RWPE2 (cell line): ENCODE data around the gene SMCO3.

Experiments used
- ATAC-seq: fragments of 200-7000 bp; cut with Tn5 transposase; 3 replicates; pipeline ENCODE4 v1.9.1; 2021; ENCODE audit warnings: low read depth
- DNase-seq: peaks from one replicate; pipeline ENCODE4 v3.0.0-alpha.2; 2020; ENCODE audit warnings: low spot score
- H3K27ac ChIP-seq: fragments of 450-650 bp; 2 replicates; pipeline ENCODE4 v1.5.1; 2017; ENCODE audit warnings: mild to moderate bottlenecking; ENCODE audit not compliant: poor library complexity, severe bottlenecking
- H3K27me3 ChIP-seq: fragments of 250-450 bp; sonication (Bioruptor Pico); 2 replicates; pipeline ENCODE4 v1.5.1; 2021; ENCODE audit warnings: mild to moderate bottlenecking, moderate library complexity; ENCODE audit not compliant: insufficient read depth, poor library complexity, severe bottlenecking
- H3K36me3 ChIP-seq: fragments of 250-450 bp; sonication (Bioruptor Pico); 2 replicates; pipeline ENCODE4 v1.5.1; 2020; ENCODE audit warnings: low read depth, mild to moderate bottlenecking, moderate library complexity
- H3K4me1 ChIP-seq: fragments of 250-450 bp; sonication (Bioruptor Pico); 2 replicates; pipeline ENCODE4 v1.5.1; 2021; ENCODE audit warnings: mild to moderate bottlenecking, moderate library complexity; ENCODE audit not compliant: insufficient read depth, poor library complexity, severe bottlenecking
- H3K4me3 ChIP-seq: fragments of 250-450 bp; sonication (Bioruptor Pico); 2 replicates; pipeline ENCODE4 v1.5.1; 2021; ENCODE audit warnings: mild to moderate bottlenecking, moderate library complexity; ENCODE audit not compliant: severe bottlenecking
- H3K9me3 ChIP-seq: fragments of 250-450 bp; sonication (Bioruptor Pico); 2 replicates; pipeline ENCODE4 v1.5.1; 2021; ENCODE audit warnings: mild to moderate bottlenecking, moderate library complexity; ENCODE audit not compliant: severe bottlenecking
- TF ChIP-seq, protein P1 (sequence below): fragments of 450-650 bp; IDR thresholded peaks from one replicate; pipeline ENCODE4 v1.5.1; 2017; ENCODE audit warnings: mild to moderate bottlenecking, moderate library complexity; ENCODE audit not compliant: poor library complexity, severe bottlenecking

The SMCO3 gene

DNA sequence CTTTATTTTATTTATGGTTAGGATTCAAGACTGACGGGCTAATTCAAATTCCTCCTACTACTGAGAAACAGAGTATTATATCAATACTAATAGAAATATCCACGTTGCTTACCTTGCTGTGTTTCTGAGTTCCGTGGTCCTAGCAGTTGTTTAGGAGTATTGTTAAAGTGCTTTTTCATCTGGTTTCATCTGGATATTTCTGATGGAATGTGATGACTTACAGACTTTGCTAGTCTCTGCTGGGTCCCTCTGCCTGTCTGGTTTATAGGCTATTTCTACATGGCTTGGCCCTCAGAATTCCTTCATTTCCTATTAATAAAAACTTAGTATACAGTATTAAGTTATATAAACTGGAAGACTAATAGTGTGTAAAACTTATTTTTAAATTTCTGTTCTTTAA lies at the start of gene SMCO3:
Gene SMCO3, minus strand, starts transcription at position 169 of the 400 bp plus-strand sequence. CDS start 7,502 bp downstream, outside the sequence.
- no peaks in the 10 kb centered on the region for H3K36me3 ChIP-seq

GRCh38 chr12:14860490-14860889 lies 46.5 kb upstream of the SMCO3 start:
- TF ChIP-seq, protein P1, sequence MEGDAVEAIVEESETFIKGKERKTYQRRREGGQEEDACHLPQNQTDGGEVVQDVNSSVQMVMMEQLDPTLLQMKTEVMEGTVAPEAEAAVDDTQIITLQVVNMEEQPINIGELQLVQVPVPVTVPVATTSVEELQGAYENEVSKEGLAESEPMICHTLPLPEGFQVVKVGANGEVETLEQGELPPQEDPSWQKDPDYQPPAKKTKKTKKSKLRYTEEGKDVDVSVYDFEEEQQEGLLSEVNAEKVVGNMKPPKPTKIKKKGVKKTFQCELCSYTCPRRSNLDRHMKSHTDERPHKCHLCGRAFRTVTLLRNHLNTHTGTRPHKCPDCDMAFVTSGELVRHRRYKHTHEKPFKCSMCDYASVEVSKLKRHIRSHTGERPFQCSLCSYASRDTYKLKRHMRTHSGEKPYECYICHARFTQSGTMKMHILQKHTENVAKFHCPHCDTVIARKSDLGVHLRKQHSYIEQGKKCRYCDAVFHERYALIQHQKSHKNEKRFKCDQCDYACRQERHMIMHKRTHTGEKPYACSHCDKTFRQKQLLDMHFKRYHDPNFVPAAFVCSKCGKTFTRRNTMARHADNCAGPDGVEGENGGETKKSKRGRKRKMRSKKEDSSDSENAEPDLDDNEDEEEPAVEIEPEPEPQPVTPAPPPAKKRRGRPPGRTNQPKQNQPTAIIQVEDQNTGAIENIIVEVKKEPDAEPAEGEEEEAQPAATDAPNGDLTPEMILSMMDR, result no peak
- no peak overlapping the region for H3K27ac ChIP-seq
- H3K27me3 ChIP-seq, result no peaks in the 10 kb centered on the region
- ATAC-seq, result no peak
- H3K9me3 ChIP-seq, result no peaks in the 10 kb centered on the region
- H3K4me3 ChIP-seq, result no peak overlapping the region
- no peak for DNase-seq
- no peaks in the 10 kb centered on the region for H3K4me1 ChIP-seq
- H3K36me3 ChIP-seq, result no peaks in the 10 kb centered on the region

More for the DNA sequence above, at the start of gene SMCO3:
- Histone ChIP-seq H3K27ac (no peak within 1 kb of the TSS), H3K4me3 (no peak within 1 kb of the TSS), H3K27me3 (no peaks in the 10 kb centered on the region), H3K9me3 (no peaks in the 10 kb centered on the region), H3K4me1 (no peaks in the 10 kb centered on the region)
- ATAC-seq (no peak), DNase-seq (no peak)
- TF ChIP-seq, protein P1, result no peak

DNA sequence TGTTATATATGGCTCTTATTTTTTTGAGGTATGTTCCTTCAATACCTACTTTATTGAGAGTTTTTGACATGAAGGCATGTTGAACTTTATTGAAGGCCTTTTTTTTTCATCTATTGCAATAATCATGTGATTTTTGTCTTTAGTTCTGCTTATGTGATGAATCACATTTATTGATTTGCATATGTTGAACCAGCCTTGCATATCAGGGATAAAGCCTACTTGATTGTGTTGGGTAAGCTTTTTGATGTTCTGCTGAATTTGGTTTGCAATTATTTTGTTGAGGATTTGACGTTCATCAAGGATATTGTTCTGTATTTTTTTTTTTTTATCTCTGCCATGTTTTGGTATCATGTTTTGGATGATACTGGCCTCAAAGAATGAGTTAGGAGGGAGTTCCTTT lies 44.5 kb upstream of the SMCO3 start:
- ATAC-seq (no peak), DNase-seq (no peak)
- H3K4me3 ChIP-seq, result no peak overlapping the region
- no peaks in the 10 kb centered on the region for H3K9me3 ChIP-seq
- H3K27ac ChIP-seq, result no peak overlapping the region
- H3K4me1 ChIP-seq, result no peaks in the 10 kb centered on the region
- H3K36me3 ChIP-seq, result no peaks in the 10 kb centered on the region
- no peaks in the 10 kb centered on the region for H3K27me3 ChIP-seq
- TF ChIP-seq, protein P1, result no peak

GRCh38 chr12:14854586-14855183 lies 40.7 kb upstream of the SMCO3 start:
- no peak for ATAC-seq
- Histone ChIP-seq H3K36me3 (no peaks in the 10 kb centered on the region), H3K9me3 (no peaks in the 10 kb centered on the region), H3K4me1 (no peaks in the 10 kb centered on the region), H3K27ac (no peak overlapping the region), H3K27me3 (no peaks in the 10 kb centered on the region), H3K4me3 (no peak overlapping the region)
- no peak for DNase-seq
- TF ChIP-seq, protein P1, result no peak

DNA sequence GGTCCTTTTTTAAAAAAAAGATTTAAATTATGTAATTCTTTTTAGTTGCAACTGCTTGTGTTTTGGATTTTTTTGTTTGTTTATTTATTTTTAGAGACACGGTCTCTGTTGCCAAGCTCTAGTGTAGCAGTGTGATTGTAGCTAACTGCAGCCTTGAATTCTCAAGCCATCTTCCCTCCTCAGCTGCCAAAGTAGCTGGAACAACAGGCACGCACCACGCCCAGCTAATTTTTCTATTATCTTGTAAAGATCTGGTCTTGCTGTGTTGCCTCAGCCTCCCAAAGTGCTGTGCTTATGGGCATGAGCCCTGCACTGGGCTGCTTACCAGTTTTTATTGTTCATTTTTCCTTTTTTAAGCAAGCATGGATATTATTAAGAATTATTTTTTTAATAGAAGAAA lies 40.0 kb upstream of the SMCO3 start:
- TF ChIP-seq, protein P1, result no peak
- Histone ChIP-seq H3K36me3 (no peaks in the 10 kb centered on the region), H3K4me1 (no peaks in the 10 kb centered on the region), H3K27ac (no peak overlapping the region), H3K27me3 (no peaks in the 10 kb centered on the region), H3K4me3 (no peak overlapping the region), H3K9me3 (no peaks in the 10 kb centered on the region)
- DNase-seq, result no peak
- ATAC-seq, result no peak
